ENCODE results near the gene VPS25. TPM values are rescaled to one million over a fixed set of nuclear protein-coding genes. Genes with fewer than 3 reads are reported as not detected.
A peak's percentile ranks its signal among the peaks of the same experiment; 100 is the strongest.

The VPS25 gene
- total RNA-seq, 1 donor from 2014 or later, result 88.7 TPM

DNA sequence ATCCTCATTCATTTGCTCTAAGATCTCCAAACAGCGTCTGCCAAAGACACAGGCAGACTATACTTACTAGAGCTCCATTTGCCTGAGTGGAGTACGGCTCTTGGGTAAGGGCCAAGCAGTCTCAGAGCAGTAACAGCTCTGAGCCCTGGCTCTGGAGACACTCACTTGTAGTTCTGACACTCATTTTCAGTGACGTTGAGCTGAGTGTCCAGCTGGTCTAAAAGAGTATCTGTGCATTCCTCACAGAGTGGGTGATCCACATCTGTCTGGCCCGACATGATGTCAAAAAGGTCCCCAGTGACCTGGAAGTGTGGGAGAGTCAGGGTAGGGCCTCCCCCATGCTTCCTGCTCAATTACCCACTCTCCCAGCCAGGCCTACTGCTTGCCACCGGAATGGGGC, 45.1 kb downstream of the VPS25 start:
- DNase-seq (ENCODE audit: low read depth, low spot score), result no peak
- H3K27me3 Mint-ChIP-seq (ENCODE audit: low read depth), result no peaks in the 10 kb centered on the region
- H3K4me3 Mint-ChIP-seq, result no peak overlapping the region
- no peak overlapping the region for H3K27ac Mint-ChIP-seq (ENCODE audit: unreplicated experiment)
- TF ChIP-seq, protein P1, sequence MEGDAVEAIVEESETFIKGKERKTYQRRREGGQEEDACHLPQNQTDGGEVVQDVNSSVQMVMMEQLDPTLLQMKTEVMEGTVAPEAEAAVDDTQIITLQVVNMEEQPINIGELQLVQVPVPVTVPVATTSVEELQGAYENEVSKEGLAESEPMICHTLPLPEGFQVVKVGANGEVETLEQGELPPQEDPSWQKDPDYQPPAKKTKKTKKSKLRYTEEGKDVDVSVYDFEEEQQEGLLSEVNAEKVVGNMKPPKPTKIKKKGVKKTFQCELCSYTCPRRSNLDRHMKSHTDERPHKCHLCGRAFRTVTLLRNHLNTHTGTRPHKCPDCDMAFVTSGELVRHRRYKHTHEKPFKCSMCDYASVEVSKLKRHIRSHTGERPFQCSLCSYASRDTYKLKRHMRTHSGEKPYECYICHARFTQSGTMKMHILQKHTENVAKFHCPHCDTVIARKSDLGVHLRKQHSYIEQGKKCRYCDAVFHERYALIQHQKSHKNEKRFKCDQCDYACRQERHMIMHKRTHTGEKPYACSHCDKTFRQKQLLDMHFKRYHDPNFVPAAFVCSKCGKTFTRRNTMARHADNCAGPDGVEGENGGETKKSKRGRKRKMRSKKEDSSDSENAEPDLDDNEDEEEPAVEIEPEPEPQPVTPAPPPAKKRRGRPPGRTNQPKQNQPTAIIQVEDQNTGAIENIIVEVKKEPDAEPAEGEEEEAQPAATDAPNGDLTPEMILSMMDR (conservative IDR thresholded peaks at IDR 0.05), result no peak
- H3K4me1 Mint-ChIP-seq, result peaks cover 10% of the 10 kb centered on the region
- peaks cover 8% of the 10 kb centered on the region for H3K36me3 Mint-ChIP-seq (ENCODE audit: low read depth)
- H3K9me3 Mint-ChIP-seq, result no peaks in the 10 kb centered on the region

DNA sequence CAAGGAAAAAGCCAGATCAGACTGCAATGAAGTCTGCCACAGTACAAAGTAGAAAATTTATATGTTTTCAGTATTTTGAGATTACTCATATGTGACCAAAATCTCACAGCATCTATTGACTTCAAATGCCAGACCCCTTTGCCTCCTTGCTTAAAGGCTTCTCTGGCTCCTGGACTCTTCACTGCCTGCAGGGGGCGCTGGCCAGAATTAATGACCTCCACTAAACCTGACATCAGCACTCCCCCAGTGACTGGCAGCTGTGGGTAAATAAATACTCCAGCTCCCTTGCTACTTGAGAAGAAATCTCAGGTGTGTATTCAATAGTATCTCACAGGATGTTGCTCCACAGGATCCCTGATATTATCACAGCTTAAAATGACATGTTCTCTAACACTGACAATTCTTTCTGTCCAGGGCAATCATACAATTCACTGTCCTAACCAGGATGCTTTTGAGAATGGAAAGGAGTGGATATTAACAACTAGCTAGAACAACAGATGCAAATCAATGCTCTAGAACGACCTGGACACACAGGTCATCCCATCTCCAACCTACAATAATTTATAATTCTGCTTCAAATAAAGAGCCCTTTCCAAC, 46.8 kb downstream of the VPS25 start:
- H3K27ac Mint-ChIP-seq (ENCODE audit: unreplicated experiment), result no peak overlapping the region
- TF ChIP-seq, protein P1 (conservative IDR thresholded peaks at IDR 0.05), result peak; percentile 81
- peaks cover 3% of the 10 kb centered on the region for H3K27me3 Mint-ChIP-seq (ENCODE audit: low read depth)
- peaks cover 20% of the 10 kb centered on the region for H3K4me1 Mint-ChIP-seq
- no peaks in the 10 kb centered on the region for H3K9me3 Mint-ChIP-seq
- peaks cover 5% of the 10 kb centered on the region for H3K36me3 Mint-ChIP-seq (ENCODE audit: low read depth)
- peak overlapping the region; percentile 83 for H3K4me3 Mint-ChIP-seq
- DNase-seq (ENCODE audit: low read depth, low spot score), result peak; percentile 65

DNA sequence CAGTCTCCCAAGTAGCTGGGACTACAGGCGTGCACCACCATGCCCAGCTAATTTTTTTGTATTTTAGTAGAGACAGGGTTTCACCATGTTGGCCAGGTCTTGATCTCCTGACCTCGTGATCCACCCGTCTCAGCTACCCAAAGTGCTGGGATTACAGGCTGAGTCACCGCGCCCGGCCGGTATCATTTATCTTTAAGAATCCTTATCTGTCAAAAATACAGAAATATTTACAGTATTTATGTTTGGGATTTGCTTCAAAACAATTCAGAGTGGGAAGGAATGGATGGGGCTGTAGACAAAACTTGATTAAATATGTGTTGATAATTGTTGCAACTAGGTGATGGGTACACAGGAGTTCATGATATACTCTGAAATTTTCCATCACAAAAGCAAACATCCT, 47.9 kb downstream of the VPS25 start:
- Mint-ChIP-seq H3K4me3 (no peak overlapping the region), H3K27me3 (ENCODE audit: low read depth) (peaks cover 6% of the 10 kb centered on the region), H3K9me3 (no peaks in the 10 kb centered on the region), H3K36me3 (ENCODE audit: low read depth) (peaks cover 5% of the 10 kb centered on the region), H3K27ac (ENCODE audit: unreplicated experiment) (no peak overlapping the region), H3K4me1 (peaks cover 20% of the 10 kb centered on the region)
- TF ChIP-seq, protein P1 (conservative IDR thresholded peaks at IDR 0.05), result no peak
- no peak for DNase-seq (ENCODE audit: low read depth, low spot score)

DNA sequence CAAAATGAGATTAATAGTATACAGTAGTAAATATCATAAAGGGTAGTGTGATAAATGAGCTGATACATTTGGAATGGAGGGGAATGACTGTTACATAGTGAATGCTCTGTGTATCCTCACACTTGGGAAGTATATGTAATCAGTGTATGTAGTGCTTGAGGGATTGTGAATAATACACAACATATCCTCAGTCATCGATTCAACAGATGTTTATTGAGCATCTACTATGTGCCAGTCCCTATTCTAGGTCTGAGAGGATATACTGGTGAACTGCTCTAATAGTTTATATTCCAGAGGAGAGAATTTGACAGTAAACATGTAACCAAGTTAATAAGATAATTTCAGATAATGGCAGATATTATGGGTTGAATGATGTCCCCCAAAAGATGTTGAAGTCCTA, 54.2 kb downstream of the VPS25 start:
- DNase-seq (ENCODE audit: low read depth, low spot score), result no peak
- peaks cover 19% of the 10 kb centered on the region for H3K4me1 Mint-ChIP-seq
- H3K27ac Mint-ChIP-seq (ENCODE audit: unreplicated experiment), result no peak overlapping the region
- no peaks in the 10 kb centered on the region for H3K9me3 Mint-ChIP-seq
- no peaks in the 10 kb centered on the region for H3K36me3 Mint-ChIP-seq (ENCODE audit: low read depth)
- peaks cover 34% of the 10 kb centered on the region for H3K27me3 Mint-ChIP-seq (ENCODE audit: low read depth)
- H3K4me3 Mint-ChIP-seq, result peak overlapping the region; percentile 29
- TF ChIP-seq, protein P1 (conservative IDR thresholded peaks at IDR 0.05), result no peak

Small RNAs within 50 kb of the gene (microRNA-seq; reads per million reads assigned to microRNA genes)
- 3.6 reads per million for gene MIR6781

Other genes starting within 250 kb of the VPS25 start
- 20.5 and 21.2 TPM in 2 replicates for gene NAGLU, start 237.2 kb upstream of the VPS25 start, total RNA-seq
- gene HSD17B1, start 220.5 kb upstream of the VPS25 start, total RNA-seq, result 1.2 and 1.9 TPM in 2 replicates
- 58.3 and 59.6 TPM in 2 replicates for gene COASY, start 211.3 kb upstream of the VPS25 start, total RNA-seq
- gene MLX, start 206.3 kb upstream of the VPS25 start, total RNA-seq, result 38.6 and 41.1 TPM in 2 replicates
- gene PSMC3IP, start 195.7 kb upstream of the VPS25 start, total RNA-seq, result 44.6 and 47.8 TPM in 2 replicates
- 44.2 and 48.7 TPM in 2 replicates for gene RETREG3, start 164.1 kb upstream of the VPS25 start, total RNA-seq
- 101 and 102 TPM in 2 replicates for gene TUBG1, start 163.8 kb upstream of the VPS25 start, total RNA-seq
- gene TUBG2, start 114.2 kb upstream of the VPS25 start, total RNA-seq, result 18.7 and 20.7 TPM in 2 replicates
- 16.4 and 20.8 TPM in 2 replicates for gene PLEKHH3, start 96.5 kb upstream of the VPS25 start, total RNA-seq
- 0.68 TPM in 2 replicates for gene CCR10, start 91.6 kb upstream of the VPS25 start, total RNA-seq
- 17.0 and 19.4 TPM in 2 replicates for gene CNTNAP1, start 90.9 kb upstream of the VPS25 start, total RNA-seq
- gene EZH1, start 28.4 kb upstream of the VPS25 start, total RNA-seq, result 28.9 and 30.4 TPM in 2 replicates
- 6.5 and 7.9 TPM in 2 replicates for gene RAMP2, start 12.2 kb upstream of the VPS25 start, total RNA-seq
- 0.58 and 0.73 TPM in 2 replicates for gene WNK4, start 7.2 kb downstream of the VPS25 start, total RNA-seq
- 85.3 and 92.7 TPM in 2 replicates for gene COA3, start 25.3 kb downstream of the VPS25 start, total RNA-seq
- not detected in 2 replicates for gene CNTD1, start 25.4 kb downstream of the VPS25 start, total RNA-seq
- gene BECN1, start 50.8 kb downstream of the VPS25 start, total RNA-seq, result 48.7 and 49.5 TPM in 2 replicates
- 172 and 175 TPM in 2 replicates for gene PSME3, start 59.9 kb downstream of the VPS25 start, total RNA-seq
- 3.0 and 3.2 TPM in 2 replicates for gene AOC2, start 71.1 kb downstream of the VPS25 start, total RNA-seq
- 0.91 and 1.1 TPM in 2 replicates for gene AOC3, start 77.8 kb downstream of the VPS25 start, total RNA-seq
- not detected in 2 replicates for gene G6PC1, start 127.3 kb downstream of the VPS25 start, total RNA-seq
- gene AARSD1, start 191.0 kb downstream of the VPS25 start, total RNA-seq, result 61.6 and 65.6 TPM in 2 replicates
- gene PTGES3L, start 206.6 kb downstream of the VPS25 start, total RNA-seq, result 3.4 and 3.5 TPM in 2 replicates
- gene RUNDC1, start 207.1 kb downstream of the VPS25 start, total RNA-seq, result 15.9 and 16.5 TPM in 2 replicates
- 1,045 and 1,183 TPM in 2 replicates for gene RPL27, start 225.0 kb downstream of the VPS25 start, total RNA-seq
- 0.91 and 1.3 TPM in 2 replicates for gene IFI35, start 233.3 kb downstream of the VPS25 start, total RNA-seq
- 112 and 115 TPM in 2 replicates for gene VAT1, start 248.9 kb downstream of the VPS25 start, total RNA-seq